ENCODE results near the gene TRMT1. TPM values are rescaled to one million over a fixed set of nuclear protein-coding genes. Genes with fewer than 3 reads are reported as not detected.
A peak's percentile ranks its signal among the peaks of the same experiment; 100 is the strongest.

TRMT1 gene
- total RNA-seq, 2 experiments from 2014 or later = 43.2 to 50.2 TPM

DNA sequence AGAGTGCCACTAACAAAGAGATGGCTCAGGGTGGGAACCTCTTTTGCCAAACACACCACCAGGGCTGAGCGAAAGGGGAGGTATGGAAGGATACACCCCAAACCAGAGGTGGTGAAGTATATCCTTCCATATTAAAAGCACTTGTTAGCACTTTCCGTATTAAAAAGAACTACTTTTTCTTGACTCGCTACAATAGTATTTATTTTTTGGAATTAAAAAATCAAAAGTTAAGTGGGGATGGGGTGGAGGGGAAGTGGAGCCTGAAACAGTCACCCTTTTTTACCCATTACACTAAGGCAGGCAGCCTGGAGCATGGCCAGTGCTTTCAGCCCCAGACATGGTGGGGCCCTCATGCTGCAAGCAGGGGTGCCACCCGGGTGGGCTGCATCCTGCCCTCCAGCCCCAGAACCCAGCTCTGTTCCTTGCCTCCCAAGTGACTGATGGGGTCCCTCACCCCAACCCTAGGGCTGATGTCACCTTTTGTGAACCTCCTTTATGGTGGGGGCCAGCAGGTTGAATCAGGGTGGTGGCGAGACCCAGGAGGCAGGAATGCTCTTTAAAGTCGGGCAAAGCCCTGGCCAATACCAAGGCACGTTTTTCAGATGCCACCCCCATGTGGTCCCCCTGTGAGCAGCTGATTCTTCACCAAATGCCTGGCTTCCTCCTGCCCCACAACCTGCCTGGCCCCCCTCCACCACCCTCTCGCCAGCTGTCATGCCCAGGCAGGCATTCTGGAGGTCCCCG, 44.9 kb downstream of the TRMT1 start:
- no peaks in the 10 kb centered on the region for H3K27me3 Mint-ChIP-seq
- no peaks in the 10 kb centered on the region for H3K4me1 Mint-ChIP-seq
- no peaks in the 10 kb centered on the region for H3K36me3 Mint-ChIP-seq
- DNase-seq (no peak), ATAC-seq (no peak)
- no peak overlapping the region for H3K4me3 Mint-ChIP-seq
- H3K27ac Mint-ChIP-seq = no peak overlapping the region
- CTCF ChIA-PET = interaction anchor here (0.8 to 5.5 kb wide), 4 partner anchors 10 to 107 kb away, joined by 3 to 34 read pairs (median 6); no protein-coding TSS in a partner anchor
- no peaks in the 10 kb centered on the region for H3K9me3 Mint-ChIP-seq (ENCODE audit: low read depth)

DNA sequence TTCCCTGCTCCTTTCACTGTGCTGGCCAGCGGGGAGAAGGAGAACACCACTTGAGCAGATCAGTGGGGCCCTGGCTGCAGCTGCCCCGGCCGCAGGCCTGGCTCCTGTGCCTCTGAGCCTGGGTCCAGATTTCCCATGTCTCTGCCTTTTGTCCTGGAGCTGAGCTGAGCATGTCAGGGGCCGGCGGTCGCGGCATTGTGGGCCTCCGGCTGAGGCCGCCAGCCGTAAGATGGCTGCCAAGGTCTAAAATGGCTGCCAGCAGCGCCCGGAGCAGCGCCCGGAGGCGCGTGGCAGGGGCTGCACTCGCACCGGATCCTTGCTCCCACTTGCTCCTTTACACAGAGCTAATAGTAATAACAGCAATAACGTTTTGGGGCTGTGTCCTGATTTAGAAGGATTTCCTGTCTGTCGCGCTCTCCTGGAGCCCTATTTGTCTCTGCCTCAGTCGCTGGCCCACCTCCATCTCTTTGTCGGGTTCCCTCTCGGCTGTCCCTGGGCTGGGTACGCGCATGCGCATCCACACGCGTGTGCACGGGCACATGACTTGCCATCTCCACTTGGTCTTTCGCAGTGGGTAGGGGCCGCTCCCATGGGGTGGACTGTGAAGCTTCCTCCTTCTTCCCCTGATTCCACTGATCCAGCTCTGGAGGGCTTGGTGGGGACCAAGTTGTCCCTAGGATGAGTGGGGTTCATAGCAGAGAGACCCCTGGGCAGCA, 46.0 kb downstream of the TRMT1 start:
- ATAC-seq = no peak
- no peaks in the 10 kb centered on the region for H3K36me3 Mint-ChIP-seq
- H3K4me1 Mint-ChIP-seq = no peaks in the 10 kb centered on the region
- H3K4me3 Mint-ChIP-seq = no peak overlapping the region
- CTCF ChIA-PET = interaction anchor here (1.3 to 5.5 kb wide), 3 partner anchors 9 to 106 kb away, joined by 3 to 34 read pairs (median 9); no protein-coding TSS in a partner anchor
- no peaks in the 10 kb centered on the region for H3K9me3 Mint-ChIP-seq (ENCODE audit: low read depth)
- DNase-seq = no peak
- H3K27ac Mint-ChIP-seq = no peak overlapping the region
- no peaks in the 10 kb centered on the region for H3K27me3 Mint-ChIP-seq

DNA sequence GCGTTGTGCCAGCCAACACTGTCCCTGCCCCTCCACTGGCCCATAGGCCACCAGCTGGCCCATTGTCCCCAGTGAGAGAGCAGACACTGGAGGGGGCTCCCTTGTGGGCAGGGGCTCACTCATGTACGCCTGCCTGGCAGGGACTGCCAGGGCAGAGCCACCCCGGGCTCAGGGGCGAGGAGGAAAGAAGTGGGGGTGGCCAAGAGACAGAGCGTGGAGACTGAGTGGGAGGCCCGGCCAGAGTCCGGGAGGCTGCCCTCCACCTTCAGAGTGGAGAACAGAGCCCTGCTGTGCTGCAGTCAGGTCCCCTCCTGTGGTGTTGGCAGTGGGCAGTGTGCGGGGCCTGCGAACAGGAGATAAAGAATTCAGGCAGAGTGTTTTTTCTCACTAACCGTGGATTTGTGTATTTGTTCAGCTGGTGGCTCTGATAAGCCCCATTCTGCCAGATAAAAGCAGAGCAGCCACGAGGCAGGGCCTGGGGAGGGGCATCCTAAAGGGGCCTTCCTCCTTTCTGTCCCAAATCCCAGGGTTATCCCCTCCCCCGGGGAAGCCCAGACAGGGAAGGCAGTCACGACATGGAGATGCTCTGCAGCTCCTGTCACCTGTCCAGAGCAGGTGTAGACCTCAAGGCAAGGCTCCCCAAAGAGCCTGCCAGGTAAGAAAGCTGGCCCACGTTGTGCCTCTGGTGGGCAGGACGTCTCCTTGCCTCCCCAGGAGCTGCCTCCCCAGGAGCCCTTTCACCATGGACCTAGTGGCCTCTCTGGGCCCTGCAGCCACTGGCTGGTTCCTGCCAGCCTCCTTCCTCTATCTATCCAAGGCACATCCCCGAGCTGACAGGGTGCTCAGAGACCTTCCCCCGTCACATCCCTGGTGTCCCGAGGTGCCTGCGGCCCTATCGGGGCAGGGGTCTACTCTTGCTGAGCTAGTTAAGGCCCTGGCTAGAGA, 46.9 kb downstream of the TRMT1 start:
- Mint-ChIP-seq H3K36me3 (no peaks in the 10 kb centered on the region), H3K27me3 (no peaks in the 10 kb centered on the region), H3K27ac (no peak overlapping the region), H3K9me3 (ENCODE audit: low read depth) (no peaks in the 10 kb centered on the region), H3K4me3 (no peak overlapping the region), H3K4me1 (no peaks in the 10 kb centered on the region)
- DNase-seq (no peak), ATAC-seq (no peak)
- CTCF ChIA-PET = interaction anchor here (1.3 to 5.5 kb wide), 3 partner anchors 8 to 105 kb away, joined by 3 to 34 read pairs (median 9); no protein-coding TSS in a partner anchor

DNA sequence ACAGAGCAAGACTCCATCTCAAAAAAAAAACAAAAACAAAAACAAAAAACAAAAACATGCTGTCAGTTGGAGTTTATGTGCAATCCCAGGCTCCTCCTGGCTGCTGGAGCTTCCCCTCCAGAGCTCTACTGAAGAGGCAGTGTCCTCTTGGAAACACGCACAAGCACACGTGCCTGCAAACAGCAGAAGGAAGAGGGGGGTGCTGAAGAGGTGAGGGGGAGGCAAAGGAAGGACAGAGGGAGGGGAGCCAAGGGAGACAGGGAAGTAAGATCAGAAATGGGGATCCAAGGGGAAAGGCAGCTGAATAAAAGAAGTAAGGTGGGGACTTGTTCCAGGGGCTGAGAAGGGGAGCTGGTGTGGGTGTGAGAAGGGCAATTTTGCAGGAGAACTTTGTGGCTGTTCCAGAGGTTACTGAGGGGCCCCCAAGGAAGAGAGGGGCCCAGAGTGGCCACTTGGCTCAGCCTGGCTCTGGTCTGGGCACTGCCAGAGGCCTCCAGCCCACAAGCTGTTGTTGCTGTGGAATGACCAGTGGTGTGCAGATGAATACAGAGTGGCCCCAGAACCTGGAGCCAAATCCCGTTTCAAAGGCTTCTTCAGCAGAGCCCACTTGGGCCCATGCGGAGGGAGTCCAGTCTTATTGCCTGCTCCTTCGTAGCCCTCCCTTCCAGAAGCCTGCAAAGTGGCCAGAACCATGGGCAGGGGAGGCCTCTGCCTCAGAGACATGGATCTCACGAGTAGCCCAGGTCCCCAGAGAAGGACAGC, 48.3 kb downstream of the TRMT1 start:
- no peaks in the 10 kb centered on the region for H3K4me1 Mint-ChIP-seq
- ATAC-seq (no peak), DNase-seq (no peak)
- no peaks in the 10 kb centered on the region for H3K36me3 Mint-ChIP-seq
- H3K4me3 Mint-ChIP-seq = no peak overlapping the region
- no peak overlapping the region for H3K27ac Mint-ChIP-seq
- CTCF ChIA-PET = interaction anchor here (1.4 to 1.8 kb wide), 3 partner anchors 83 to 103 kb away, joined by 3 to 6 read pairs (median 4); no protein-coding TSS in a partner anchor
- H3K27me3 Mint-ChIP-seq = peaks cover 6% of the 10 kb centered on the region
- no peaks in the 10 kb centered on the region for H3K9me3 Mint-ChIP-seq (ENCODE audit: low read depth)

DNA sequence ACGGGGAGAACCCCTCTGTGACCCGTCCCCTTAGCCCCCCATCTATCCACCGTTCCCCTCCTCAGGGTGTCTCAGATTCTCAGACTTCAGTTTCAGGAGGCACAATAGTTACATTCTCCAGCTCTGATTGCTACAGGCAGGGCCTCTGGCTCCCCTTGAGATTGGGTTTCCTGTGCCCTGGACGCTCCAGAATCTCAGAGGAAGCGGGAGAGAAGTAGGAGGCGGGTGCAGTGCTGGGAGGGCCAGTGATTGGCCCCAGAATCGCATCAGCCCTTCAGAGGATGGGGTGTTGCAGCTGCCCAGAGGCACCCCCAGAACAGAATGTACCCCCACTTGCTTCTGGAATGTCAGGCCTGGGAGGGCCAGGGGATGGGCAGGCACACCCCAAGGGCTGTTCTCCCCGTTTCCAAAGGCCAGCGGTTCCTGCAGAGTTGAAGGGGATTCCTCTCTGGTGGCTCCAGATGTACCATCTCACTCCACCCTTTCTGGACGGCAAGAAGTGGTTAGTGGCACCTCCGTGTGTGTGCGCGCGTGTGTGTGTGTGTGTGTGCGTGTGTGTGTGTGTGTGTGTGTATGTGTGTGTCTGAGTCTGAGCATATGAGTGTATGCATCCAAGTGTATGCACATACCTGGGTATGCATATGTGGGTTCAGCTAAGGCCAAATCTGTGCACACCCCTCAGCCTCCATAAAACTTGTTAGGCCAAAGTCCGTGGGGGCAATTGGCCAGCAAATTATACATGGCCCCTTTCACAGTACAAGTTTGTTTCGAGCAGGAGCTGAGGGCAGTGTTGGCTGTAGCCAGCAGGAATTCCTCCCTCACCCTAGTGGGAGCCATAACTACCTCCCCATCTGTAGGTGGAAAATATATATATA, 49.4 kb downstream of the TRMT1 start:
- Mint-ChIP-seq H3K27me3 (peaks cover 14% of the 10 kb centered on the region), H3K4me3 (no peak overlapping the region), H3K27ac (no peak overlapping the region), H3K9me3 (ENCODE audit: low read depth) (no peaks in the 10 kb centered on the region), H3K4me1 (no peaks in the 10 kb centered on the region), H3K36me3 (no peaks in the 10 kb centered on the region)
- no peak for ATAC-seq
- CTCF ChIA-PET = interaction anchor here (1.4 to 1.8 kb wide), 2 partner anchors 90 to 102 kb away, joined by 3 to 6 read pairs; no protein-coding TSS in a partner anchor
- no peak for DNase-seq

DNA sequence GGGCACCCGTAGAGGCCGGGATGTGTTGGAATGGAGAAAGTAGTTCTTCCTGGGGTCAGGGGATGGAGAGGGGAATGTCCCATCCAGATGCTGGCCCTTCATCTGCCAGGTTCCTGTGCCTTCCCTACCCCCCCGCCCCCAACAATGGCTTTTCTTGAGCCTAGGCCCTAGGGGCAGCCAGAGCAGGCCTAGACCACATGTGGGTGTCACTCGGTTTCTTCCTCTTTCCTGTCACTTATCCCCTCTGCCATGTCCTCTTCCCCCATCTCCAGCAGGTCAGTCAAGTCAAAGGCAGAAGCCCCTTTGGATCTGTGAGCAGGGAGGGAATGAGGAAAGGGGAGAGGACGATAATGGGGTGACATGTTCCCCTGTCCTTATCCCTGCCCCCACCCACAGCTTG, 50.3 kb downstream of the TRMT1 start:
- CTCF ChIA-PET = interaction anchor here (0.9 to 10.7 kb wide), 3 partner anchors 28 to 101 kb away, joined by 3 to 204 read pairs (median 3); no protein-coding TSS in a partner anchor

DNA sequence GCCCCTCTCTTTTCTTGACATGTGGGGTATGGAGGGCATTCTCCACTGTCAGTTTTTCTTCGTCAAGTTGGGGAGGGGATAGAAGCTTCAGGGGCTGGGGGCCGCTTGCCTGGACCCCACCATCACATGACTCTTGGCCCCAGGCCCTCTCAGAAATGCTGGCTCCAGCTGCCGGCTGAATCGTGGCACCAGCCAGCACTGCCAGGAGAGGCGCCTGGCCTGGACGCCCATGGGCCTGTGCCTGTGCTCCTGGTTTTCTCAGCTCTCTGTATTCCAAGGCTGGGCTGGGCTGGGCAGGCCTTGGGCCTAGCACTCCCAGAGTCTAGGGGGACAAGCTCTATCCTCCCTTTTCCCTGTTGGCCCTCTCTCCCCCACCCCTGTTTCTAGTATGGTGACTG, 52.4 kb downstream of the TRMT1 start:
- CTCF ChIA-PET = interaction anchor here (0.5 to 10.7 kb wide), 7 partner anchors 22 to 614 kb away, joined by 3 to 204 read pairs (median 3); no protein-coding TSS in a partner anchor
- no peak overlapping the region for H3K27ac Mint-ChIP-seq
- no peak for DNase-seq
- peaks cover 32% of the 10 kb centered on the region for H3K27me3 Mint-ChIP-seq
- no peaks in the 10 kb centered on the region for H3K9me3 Mint-ChIP-seq (ENCODE audit: low read depth)
- H3K4me1 Mint-ChIP-seq = peaks cover 8% of the 10 kb centered on the region
- ATAC-seq = no peak
- no peaks in the 10 kb centered on the region for H3K36me3 Mint-ChIP-seq
- no peak overlapping the region for H3K4me3 Mint-ChIP-seq

More for the DNA sequence above, 50.3 kb downstream of the TRMT1 start:
- peaks cover 22% of the 10 kb centered on the region for H3K27me3 Mint-ChIP-seq
- no peak for DNase-seq
- no peak overlapping the region for H3K27ac Mint-ChIP-seq
- peaks cover 3% of the 10 kb centered on the region for H3K4me1 Mint-ChIP-seq
- no peak for ATAC-seq
- no peaks in the 10 kb centered on the region for H3K9me3 Mint-ChIP-seq (ENCODE audit: low read depth)
- H3K4me3 Mint-ChIP-seq = no peak overlapping the region
- no peaks in the 10 kb centered on the region for H3K36me3 Mint-ChIP-seq

DNA sequence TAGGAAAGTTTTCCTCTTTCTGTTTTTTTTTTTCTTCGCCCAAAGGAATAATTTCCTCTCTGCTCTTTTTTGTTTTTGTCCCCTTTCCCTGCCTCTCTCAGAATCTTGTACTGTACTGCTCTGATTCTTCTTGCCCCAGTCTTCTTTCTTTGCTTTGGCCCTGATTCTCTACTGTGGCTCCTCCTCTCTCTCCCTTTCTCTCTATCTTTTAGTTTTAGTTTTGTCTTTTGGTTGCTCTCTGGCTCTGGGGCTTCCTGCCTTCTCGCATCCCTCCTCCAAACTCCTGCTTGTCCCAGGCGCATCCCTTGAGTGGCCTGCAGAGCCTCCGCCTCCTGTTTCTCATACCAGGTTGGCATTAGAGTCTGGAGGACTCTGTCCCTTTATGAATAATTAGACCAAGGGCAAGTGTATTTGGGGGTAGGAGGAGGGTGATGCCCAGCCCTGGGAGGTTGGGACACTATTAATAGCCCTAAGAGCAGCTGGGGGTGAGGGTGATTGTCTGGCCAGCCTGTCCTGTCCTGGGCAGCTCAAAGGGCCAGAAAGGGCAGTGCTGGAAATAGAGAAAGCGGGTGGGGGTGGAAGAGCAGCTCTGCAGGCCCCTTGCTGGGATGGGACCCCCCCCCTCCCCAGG, 53.0 kb downstream of the TRMT1 start:
- ATAC-seq (no peak), DNase-seq (no peak)
- Mint-ChIP-seq H3K4me1 (peaks cover 8% of the 10 kb centered on the region), H3K36me3 (no peaks in the 10 kb centered on the region), H3K27me3 (peaks cover 32% of the 10 kb centered on the region), H3K9me3 (ENCODE audit: low read depth) (no peaks in the 10 kb centered on the region), H3K4me3 (no peak overlapping the region), H3K27ac (no peak overlapping the region)
- CTCF ChIA-PET = interaction anchor here (0.5 to 10.7 kb wide), 7 partner anchors 22 to 615 kb away, joined by 3 to 204 read pairs (median 3); no protein-coding TSS in a partner anchor

DNA sequence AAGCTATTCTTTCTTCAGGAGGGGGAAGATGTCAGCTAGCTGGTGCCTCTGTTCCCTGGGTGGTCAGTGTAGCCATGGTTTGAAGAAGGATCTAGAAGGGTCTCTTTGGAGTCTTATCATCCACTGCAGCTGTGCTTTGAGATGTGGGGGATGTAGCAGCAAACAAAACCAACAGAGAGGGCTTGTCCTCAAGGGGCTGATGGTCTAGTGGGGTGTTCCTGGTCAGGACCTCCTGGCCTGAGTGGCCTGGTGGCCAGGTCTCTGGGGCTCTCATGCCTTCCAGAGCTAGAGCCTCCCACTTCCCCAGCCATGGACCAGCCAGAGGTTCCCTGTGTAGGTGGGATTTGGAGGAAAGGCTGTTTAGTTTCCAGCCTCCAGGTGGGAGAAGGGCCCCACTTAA, 54.2 kb downstream of the TRMT1 start:
- Mint-ChIP-seq H3K4me3 (no peak overlapping the region), H3K9me3 (ENCODE audit: low read depth) (no peaks in the 10 kb centered on the region), H3K27me3 (peaks cover 32% of the 10 kb centered on the region), H3K27ac (no peak overlapping the region), H3K4me1 (peaks cover 8% of the 10 kb centered on the region), H3K36me3 (no peaks in the 10 kb centered on the region)
- CTCF ChIA-PET = interaction anchor here (0.9 to 10.7 kb wide), 13 partner anchors 10 to 178 kb away, joined by 4 to 204 read pairs (median 10); no protein-coding TSS in a partner anchor
- ATAC-seq = no peak
- DNase-seq = no peak

DNA sequence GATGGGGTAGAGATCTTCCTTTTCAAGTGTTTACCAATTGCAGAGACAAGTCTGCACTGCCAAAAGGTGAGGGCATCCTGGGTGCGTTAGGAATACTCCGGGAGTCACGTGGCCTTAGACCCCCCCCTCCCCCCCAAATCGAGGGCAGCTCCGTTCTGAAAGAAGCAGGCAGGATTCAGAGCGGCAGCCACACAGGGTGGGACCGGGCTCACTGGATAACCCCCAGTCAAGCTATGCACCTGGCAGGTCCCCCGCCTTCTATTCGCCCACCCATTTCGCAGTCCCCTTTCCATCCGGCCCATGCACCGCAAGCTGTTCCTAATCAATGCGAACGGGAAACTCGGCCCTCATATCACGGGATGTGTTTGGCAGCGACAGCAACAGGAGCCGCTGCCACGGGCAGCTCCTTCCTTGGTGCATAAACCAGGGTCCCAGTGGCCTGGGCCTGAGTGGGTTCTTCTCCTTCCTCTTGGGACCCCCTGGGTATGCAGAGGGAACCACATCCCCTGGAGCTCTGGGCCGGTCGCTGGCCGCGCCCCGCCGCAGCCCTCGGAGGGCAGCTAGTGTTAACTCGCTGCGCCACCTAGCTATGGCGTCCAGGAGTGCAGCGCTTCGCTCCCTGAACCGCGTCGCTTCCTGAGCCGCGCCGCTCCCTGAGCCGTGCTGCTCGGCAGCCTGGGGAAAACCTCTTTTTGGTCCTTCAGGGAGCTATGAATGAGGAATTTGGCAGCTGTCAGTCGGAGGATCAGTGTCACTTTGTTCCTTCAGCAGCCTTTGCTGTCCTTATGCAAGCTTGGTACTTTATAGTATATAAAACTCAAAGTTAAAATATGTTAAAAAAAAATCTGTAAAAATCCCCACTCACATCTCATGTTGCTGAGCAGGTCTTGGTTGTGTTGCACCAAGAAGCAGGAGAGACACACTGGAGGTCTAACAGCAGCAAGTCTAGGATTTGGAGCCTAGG, 55.3 kb downstream of the TRMT1 start:
- Mint-ChIP-seq H3K4me3 (peak overlapping the region; percentile 58), H3K36me3 (no peaks in the 10 kb centered on the region), H3K27me3 (peaks cover 32% of the 10 kb centered on the region), H3K4me1 (peaks cover 8% of the 10 kb centered on the region), H3K27ac (no peak overlapping the region), H3K9me3 (ENCODE audit: low read depth) (no peaks in the 10 kb centered on the region)
- peak; percentile 96 for ATAC-seq
- DNase-seq = peak; percentile 83
- CTCF ChIA-PET = interaction anchor here (0.8 to 10.7 kb wide), 42 partner anchors 9 to 802 kb away, joined by 3 to 204 read pairs (median 6); partner anchors contain the start of gene NFIX

Measured in activated CD8-positive, alpha-beta memory T cell treated with anti-CD3 and anti-CD28 coated beads, Interleukin-2, amount 10 ng/mL, durations not matched to agents 7 days and 5 days (primary cell).